HG03342 (cell line): Measurements from ENCODE around the gene ST3GAL4.
"Not testable (repeated sequence)": the region's sequence is repeated elsewhere in the genome, so short reads cannot be mapped to it uniquely, and the experiment has no call there.

ENCODE experiments used
- ATAC-seq: cut with Tn5 transposase; IDR thresholded peaks from one replicate; pipeline ENCODE4 v1.9.1; 2021; ENCODE audit warnings: mild to moderate bottlenecking, moderate library complexity; ENCODE audit not compliant: unreplicated experiment

Gene ST3GAL4

DNA sequence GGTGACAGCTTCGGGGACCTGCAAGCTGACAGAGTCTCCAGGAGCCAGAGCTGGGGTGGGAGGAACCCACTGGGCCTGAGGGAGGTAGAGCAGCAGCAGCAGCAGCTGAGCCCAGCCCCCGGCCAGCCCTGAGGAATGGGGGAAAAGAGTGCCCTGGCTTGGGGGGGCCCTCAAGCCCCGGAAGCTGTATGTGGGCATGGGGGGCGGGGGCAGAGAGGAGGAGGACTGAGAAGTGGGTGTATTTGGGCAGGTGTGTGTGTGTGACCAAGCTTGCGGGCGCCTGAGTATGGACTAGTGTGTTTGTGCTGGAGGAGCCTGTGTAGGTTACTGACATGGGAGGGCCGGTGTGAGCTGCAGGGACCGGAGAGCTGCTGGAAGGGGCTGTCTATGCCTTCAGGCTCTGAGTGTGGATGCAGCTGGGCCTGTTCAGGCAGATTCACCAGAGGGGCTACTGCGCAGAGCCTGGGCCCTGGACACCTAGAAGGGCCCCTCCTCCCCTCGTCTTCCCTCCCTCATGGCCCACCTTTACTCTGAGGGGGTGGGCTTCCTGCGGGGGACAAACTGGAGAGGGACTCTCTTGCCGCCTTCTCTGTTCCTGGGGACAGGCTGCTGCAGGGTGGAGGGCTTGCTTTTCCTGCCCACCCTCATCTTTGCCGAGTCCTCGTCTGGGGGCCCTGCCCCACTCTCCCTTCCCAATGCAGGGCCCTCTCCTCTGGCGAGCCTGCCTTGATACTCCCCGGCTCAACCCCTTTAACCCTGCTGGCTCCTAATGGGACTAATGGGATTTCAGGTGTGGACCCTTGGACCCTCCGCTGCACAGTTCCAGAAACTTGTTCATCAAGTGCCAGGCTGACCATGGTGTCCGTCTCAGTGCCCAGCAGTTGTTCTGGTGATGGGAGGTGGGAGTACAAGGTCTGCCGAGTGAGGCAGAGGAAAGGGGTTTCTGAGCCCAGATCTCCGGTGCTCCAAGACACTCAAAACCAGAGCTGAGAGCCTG lies 28.2 kb downstream of the ST3GAL4 start:
- ATAC-seq: no peak

DNA sequence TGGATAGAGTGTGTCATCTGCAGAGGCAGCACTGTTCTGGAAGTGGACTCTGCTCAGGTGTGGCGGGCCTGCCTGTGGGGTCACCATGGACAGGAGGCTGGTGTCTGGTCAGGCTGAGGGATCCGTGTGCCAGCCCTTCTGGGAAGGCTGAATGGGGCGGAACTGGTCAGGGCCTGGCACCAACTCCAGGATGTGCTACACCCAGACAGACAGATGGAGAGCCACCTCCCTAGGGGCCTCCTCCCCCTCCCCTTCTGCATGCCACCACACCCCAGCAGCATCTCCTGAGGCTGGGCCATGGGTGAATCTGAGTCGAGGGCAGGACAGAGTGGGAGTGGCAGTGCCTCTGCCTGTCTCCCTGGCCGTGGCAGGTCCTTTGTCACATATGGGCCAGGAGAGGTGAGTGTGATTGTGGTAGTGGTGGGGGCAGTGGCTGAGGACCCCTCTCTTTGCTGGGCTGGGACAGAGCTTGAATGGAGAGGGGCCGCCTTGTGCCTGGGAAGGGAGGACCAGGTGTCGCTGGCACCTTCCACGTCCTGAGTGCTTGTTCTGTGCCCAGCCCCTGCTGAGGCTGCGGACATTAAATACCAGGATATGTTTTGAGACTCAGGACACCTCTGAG lies 29.1 kb downstream of the ST3GAL4 start:
- ATAC-seq: no peak

DNA sequence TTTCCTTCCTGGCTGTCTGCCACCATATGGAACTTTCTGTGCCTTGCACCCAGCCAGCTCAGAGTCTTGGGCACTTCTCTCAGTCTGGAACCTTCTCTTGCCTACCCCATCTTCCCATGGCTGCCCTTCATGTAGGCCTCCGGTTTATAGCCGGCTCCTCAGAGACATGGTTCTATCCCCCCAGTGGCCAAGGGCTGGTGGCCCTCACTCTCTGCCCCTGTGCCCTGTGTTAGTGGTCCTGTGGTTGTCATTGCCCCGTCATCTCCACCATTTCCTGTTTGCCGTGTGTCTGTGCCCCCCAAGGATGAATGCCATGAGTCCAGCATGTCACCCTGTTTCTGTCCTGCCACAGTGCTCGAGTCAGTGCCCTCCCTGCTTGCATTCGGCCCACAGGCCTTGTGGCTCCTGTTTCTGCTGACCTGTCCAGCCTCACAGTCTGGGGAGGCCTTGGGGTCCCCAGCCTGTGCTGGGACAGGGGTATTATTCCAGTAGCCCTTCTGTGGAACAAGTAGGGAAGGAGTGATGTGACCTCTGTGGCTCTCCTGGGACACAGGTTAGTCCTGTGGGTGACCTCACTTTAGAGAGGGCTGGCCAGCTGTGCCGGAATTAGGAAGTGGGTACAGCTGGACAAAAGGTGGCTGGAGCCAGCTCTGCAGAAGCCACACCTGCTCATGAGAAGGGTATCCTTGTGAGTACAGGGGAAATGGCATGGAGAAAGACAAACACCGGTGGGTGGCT lies 30.7 kb downstream of the ST3GAL4 start:
- no peak for ATAC-seq

DNA sequence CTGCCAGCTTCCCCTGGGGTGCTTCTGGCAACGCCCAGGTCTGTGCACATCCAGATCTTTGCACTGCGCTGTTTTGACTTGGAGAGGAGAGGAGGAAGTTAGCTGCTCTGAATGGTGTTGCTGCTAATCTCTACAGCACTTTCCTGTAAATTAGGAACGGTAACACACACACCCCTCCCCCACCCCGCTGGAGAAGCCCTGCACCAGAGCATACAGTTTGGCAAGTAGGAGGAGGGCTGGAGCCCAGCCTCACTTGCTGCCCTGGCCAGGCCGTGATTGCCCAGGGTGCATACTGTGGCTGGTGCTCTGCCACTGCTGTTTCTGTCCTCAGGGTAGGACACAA lies 31.2 kb downstream of the ST3GAL4 start:
- ATAC-seq: not testable (repeated sequence)

DNA sequence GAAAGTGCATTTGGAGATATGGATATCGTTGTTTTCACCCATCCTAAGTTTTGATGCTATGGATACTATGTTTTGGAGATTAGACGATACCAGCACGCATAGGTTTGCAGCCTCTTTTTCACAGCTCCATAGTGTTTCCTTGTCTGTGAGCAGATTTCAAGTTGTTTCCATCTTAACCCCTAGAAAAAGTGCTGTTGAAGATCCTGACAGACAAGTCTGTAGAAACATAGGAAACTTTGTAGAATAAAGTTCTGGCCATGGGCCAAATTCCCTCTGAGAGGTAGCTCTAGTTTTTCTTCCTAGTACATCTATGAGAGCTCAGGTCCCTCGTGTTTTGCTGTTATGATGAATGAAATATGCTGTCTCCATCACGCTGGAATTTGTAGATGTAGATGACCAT lies 32.4 kb downstream of the ST3GAL4 start:
- ATAC-seq: no peak

DNA sequence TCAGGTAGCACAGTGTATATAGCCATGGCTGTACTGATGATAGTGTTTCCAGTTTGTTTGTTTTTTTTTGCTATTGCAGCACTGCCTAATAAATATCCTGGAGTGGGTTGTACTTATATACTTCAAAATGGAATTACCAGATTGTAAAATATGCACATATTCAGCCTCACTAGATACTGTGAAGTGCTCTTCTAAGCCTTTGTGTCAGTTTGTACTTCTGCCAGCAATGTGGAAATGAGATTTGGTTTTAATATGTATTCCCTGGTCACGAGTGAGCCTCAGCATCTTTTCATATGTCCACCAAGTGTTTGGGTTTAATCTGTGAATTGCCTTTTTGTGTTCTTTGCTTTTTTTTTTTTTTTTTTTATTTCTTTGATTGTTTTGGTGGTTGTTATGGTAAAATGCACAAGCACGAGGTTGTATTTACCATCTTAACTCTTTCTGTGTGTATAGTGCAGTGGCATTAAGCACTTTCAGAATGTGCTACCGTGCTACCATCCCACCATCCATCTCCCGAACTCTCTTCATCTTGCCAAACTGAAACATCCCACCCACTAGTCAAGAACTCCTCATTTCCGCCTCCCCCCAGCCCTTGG lies 34.9 kb downstream of the ST3GAL4 start:
- no peak for ATAC-seq

DNA sequence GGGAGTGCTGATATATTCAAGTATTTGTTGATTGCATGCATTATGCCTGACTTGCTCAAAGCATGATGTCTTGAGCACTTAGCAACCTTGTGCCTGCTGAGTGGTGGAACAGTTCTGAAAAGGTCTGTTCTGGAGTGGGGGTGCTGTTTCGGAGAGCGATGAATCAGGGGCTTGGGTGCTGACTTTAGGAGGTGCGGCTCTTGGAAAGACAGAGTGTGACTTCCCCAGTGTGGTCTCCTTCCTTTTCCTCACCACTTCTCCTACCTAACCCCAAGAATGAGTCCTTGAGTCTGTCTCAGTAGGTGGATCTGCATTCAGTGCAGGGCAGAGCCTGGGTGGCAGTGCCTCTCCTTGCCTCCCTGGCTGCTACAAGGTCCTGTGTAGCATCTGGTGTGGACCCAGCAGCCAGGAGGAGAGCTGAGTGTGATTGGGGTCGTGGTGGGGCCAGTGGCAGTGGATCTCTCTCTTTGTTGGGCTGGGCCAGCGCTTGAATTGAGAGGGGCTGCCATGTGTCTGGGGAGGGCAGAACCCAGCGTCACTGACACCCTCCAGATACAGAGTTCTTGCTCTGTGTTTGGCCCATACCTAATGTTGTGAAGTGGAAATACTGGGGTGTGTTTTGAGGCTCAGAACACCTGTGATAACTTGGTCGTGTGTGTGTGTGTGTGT lies 35.9 kb downstream of the ST3GAL4 start:
- ATAC-seq: no peak

DNA sequence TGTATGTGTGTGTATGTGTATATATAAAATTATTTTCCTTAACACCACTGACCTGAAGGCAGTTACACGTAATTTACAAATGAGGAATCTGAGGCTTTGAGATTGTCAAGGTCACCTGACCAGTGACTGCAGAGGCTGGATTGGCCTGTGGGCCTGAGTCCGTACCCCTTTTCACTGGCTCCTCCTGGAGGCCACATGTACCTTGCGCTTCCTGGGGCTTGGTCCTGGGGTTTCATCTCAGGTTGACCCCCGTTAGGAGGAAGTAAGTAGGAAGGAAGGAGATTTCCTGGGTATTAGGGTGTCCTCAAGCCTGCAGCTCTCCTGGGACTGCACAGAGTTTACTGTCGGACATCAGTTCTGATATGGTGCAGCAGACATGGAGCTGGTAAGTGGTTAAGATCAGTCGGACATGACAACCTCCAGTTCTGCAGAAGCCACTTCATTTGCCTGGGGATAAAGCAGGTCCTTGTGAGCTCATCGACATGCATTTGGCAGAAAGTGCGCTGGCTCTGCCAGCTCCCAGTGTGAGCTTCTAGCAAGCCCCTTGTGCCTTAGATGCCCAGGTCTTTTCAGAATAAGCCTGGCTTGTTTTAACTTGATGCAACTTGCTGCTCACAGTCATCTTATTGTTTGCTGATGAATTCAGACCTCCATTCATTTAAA lies 36.6 kb downstream of the ST3GAL4 start:
- peak; percentile 83 for ATAC-seq

DNA sequence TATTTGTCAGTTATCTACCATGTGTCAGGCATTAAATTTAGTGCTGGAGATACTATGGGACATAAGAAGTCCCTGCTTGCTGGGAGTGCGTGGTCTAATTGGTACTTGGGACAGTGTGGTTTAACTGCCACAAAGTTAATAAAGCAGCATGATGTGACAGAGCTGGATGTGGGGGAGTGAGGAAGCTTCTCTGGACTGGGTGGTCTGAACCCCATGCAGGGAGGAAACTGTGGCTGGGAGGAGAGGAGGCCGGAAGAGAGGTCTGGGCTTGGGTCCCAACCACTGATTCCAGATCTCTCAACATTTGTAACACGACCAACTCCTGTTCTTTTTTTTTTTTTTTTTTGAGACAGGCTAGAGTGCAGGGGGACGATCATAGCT lies 37.1 kb downstream of the ST3GAL4 start:
- ATAC-seq: peak; percentile 8

DNA sequence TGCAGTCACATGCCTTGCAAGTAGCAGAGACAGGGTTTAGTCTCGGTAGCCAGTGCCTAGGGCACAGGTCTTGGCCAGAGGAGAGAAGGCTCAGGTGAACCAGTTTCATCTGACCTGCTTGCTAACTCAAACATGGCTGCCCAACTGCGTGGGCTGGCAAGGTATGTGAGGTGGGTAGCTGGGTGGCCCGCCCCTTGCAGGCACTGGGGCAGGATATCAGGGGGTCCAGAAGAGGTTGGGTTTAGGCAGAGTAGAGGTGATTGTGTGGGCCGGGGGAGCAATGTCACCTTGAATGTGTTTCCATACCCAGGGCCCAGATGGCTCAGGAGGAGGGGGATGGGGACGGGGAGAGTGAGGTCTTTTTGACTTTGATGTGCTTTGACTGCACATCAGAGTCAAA lies 37.7 kb downstream of the ST3GAL4 start:
- no peak for ATAC-seq

DNA sequence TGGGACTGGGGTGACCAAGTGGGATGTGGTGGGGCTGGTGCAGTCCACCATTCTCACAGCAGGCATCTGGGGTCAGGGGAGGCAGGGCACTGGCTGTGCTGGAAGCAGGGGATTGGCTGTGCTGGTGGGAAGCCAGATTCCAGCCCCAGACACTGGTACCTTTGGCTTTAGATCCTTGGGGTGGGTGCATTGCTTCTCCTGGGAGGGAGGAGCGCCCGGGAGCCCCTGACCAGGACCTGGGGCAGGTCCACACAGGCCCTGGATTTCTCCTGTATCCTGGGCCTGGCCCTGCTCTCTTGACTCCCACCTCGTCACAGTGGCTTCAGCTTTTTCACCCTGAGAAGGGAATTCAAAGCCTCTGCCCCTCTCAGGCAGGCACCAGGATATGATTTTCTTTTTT lies 38.5 kb downstream of the ST3GAL4 start:
- ATAC-seq: no peak

DNA sequence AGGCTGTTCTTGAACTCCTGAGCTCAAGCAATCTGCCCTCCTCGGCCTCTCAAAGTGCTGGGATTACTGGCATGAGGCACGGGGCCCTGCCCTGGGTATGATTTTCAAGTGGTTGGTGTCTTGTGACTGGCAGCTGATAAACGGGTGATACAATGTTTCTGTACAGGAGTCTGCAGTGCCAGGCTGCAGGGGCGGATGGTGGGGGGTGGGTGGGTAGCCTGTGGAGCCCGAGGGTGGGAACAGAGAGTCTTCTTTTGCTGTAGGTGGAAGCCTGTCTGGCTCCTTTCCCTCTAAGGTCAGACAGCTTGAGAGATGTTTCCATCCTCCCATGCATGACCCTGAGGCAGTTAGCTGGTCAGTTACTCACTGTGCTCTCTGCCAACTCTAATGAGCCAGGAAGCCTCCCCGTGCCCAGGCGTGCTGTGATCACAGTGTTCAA lies 39.2 kb downstream of the ST3GAL4 start:
- not testable (repeated sequence) for ATAC-seq

DNA sequence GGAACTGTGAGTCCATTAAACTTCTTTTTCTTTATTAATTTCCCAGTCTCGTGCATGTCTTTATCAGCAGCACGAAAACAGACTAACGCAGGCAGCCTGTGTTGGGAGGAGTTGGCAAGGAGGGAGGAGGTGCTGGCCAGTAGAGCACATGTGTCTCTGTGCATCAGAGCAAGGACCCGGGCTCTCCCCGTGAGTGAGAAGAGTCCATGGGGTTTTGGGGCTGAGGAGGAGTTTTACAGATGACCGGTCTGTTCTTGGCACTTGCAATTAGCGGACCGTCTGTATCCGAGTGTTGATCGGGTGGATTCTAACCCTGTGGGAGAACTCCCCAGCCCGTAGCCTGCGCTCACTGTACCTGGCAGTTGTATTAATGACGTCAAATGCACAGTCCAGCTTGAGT lies 40.3 kb downstream of the ST3GAL4 start:
- ATAC-seq: not testable (repeated sequence)

DNA sequence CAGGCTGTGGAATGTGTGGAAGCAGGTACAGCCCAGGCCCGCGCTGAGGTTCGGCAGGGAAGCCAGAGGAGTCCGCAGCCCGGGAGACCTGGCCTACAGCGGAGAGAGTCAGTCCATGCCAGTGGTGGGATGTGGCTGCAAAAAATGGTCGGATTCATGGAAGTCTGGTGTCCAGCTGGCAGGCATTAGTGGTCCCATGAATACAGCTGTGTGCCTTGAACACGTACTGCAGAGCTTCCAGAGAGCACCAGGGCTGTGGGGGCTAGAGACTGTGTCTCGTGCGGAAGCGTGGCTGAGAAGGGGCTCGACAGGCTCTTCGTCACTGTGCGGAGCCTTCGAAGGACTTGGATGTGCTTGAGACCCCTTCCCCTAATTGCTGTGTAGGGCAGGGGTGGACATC lies 40.8 kb downstream of the ST3GAL4 start:
- not testable (repeated sequence) for ATAC-seq

DNA sequence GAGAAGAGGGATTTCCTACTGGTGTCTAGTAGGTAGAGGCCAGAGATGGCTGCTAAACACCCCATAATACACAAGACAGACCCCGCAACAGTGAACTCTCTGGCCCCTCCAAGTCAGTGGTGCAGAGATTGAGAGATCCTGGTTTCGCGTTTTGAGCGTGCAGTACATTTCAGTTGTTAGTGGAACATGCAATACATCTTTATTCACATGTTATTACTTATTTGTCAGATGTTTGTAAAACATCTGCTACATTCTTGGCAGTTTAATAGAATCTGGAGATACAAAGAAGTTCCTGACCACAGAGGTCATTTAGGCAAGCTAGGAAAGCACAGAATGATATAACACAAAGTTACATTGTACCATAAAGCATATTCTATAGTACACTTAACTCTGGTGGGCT lies 41.5 kb downstream of the ST3GAL4 start:
- ATAC-seq: no peak

DNA sequence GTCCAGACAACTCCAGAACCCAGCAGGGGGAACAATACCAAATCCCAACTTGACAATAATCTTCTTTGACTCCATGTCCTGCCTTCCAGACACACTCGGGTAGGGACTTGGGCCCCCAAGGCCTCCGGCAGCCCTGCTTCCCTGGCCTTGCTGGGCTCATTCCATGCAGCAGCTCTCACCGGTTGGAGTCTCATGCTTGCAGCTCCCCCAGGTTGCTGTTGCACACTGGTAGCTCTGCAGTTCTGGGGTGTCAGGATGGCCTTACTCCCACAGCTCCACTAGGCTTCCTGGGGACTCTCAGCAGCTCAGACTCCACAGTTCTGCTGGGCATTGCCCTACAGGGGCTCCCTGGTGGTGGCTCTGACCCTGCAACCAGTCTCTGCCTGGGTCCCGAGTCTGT lies 42.8 kb downstream of the ST3GAL4 start:
- ATAC-seq: no peak

DNA sequence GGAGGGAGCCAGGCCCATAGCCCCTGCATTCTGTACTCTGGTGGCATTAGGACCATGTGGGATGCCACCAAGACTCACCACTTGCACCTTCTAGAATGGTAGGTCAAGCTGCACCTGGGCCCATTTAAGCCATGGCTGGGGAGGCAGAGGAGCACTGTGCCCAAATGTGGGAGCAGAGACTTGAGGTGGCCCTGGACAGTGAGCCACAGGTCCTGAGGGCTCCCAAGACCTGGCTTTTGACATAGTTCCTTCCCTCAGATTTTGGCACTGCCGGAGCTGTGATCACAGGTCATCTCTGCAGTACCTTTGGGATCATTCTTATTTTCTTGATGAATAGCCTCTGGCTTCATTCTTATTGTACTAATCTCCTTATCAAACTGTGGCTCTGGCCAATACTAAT lies 43.2 kb downstream of the ST3GAL4 start:
- ATAC-seq: no peak

DNA sequence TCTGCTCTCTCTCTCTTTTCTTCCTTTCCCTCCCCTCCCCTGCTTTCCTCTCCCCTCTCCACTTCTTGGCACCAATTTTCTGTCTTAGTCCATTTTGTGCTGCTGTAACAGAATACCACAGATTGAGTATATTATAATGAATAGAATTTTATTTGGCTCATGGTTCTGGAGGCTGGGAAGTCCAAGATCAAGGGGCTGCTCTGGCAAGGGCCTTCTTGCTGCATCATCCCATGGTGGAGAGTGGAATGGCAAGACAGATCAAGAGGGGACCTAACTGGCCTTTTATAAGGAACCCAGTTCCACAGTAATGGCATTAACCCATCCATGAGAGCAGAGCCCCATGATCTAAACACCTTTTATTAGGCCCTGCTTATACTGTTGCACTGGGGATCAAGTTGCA lies 44.5 kb downstream of the ST3GAL4 start:
- ATAC-seq: no peak

DNA sequence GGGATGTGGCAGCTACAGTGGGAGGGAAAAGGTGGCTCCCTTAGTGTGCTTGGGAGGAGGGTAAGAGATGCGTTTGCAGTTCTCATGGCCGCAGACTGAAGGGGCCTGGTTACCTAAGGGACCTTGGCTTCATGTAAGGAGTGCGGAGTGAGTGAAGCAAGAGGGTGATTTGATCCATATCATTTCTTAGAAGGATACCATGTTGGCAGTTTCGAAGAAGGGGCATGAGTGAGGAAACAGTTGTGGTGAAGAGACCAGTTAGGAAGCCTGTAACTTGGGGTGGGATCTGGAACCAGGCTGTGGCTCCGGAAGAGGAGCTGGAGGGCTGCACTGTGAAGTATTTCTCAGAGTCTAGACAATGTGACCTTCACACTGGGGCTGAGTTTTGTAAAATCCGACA lies 45.0 kb downstream of the ST3GAL4 start:
- ATAC-seq: no peak

DNA sequence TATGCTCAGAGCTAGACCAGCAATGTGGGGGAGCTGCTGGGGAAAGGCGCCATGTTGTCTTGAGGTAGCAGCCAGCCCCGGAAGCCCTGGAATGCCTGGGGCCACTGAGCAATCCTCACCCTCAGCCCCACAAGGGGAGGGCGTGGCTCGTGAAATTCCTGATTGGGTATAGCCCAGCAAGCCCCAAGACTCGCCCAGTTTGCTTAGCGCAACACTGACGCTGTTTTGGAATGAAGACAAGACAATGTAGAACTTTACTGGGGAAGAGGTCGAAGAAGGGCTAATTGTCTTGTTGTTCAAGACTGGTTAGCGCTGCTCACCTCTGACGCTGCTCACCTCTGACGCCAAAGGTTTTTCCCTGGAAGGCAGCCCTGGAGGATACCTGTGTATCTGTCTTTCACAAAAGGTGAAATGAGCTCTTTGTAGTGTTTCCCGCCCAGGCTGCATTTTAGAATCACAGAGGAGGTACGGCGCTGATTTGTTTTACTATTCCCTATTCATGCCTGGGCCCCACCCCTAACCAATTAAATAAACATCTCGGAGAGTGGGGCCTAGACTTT lies 47.6 kb downstream of the ST3GAL4 start:
- no peak for ATAC-seq
